CD4-positive, alpha-beta T cell treated with Interleukin-1 beta for 1 hour (primary cell): ENCODE measurements around the gene NRBF2.
A peak's percentile ranks its signal among the peaks of the same experiment; 100 is the strongest.

Source experiments
- DNase-seq, 2 donors: peaks; one replicate each; pipeline ENCODE4 v3.0.0-alpha.2; 2020 to 2022

Gene NRBF2

DNA sequence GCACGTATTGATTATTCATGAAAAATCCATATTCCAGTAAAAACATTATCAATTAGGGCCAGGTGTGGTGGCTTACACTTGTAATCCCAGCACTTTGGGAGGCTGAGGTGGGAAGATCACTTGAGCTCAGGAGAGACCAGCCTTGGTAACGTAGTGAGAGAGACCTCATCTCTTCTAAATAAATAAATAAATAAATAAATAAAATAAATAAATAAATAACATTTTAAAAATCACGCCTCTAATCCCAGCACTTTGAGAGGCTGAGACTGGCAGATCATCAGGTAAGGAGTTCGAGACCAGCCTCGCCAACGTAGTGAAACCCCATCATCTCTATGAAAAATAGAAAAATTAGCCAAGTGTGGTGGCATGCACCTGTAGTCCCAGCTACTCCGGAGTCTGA lies 32.1 kb downstream of the NRBF2 start:
- DNase-seq: no peak

DNA sequence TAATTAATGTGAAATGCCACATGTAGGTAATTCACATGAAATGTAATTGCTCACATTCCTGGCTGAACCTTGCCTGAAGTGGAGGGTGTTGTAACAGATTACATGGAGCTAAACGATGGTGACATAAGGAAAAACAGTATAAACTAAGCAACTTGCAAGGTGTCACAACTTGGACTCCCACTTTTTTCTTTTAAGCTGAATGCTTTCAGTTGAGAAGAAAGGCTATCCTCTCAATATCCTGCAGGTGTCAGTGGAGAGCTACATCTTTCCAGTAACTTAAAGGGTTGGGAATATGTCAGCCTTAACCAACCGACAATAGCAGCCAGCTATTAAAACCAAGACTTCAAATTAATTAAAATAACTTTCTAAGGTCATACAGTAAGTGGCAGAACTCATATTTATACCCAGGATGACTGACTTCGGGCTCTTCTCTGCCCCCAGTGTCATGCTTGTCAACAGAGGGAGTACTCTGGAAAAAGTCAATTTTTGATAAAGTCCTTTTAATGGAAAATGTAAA lies 33.7 kb downstream of the NRBF2 start:
- DNase-seq: peak; percentile 10 to 63

DNA sequence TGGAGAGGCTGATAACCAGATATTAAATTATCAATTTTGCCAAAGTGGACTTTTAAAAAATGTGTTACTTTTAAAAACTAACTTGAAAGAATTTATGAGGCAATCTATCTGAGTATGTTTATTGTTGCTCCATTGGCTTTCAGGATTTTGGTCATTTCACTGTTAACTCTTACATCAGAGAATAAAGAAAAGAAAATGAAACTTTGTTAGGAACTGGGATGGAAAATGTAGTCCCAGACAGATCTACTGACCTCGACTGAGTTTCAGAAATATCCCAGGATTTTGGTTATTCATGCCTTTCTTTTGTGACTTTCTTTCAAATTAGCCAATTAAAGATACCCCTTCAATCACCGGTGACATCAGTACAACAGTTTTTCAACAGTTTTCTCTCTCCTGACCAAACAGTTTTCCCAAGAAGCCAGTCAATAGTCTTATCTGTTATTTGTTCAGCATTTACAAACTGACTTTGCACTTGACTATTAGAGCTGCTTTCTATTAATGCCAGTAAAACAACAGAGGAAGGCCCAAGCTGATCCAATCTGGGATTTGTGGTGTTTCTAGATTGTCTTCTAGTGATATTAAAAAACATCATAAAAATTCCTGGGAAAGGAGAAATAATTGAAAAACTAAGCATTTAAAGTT lies 35.8 kb downstream of the NRBF2 start:
- DNase-seq: no peak

DNA sequence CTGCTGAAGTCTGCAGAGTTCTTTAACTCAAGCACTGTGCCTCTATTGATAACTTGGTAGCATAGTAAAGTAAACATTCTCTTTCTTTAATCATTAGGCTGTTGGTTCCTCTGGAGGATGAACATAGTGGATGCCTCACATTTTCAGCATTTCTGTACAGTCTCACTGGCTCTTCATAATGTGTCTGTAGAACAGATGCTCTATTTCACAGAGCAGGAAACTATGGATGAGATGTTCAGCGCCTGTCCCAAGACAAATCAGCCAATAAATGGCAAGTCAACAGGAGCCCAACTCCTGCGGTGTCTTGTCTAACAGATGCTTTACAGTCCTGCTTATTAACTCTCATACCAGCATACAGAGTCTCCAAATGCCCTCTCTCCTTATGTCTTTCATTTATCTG lies 36.5 kb downstream of the NRBF2 start:
- no peak for DNase-seq

DNA sequence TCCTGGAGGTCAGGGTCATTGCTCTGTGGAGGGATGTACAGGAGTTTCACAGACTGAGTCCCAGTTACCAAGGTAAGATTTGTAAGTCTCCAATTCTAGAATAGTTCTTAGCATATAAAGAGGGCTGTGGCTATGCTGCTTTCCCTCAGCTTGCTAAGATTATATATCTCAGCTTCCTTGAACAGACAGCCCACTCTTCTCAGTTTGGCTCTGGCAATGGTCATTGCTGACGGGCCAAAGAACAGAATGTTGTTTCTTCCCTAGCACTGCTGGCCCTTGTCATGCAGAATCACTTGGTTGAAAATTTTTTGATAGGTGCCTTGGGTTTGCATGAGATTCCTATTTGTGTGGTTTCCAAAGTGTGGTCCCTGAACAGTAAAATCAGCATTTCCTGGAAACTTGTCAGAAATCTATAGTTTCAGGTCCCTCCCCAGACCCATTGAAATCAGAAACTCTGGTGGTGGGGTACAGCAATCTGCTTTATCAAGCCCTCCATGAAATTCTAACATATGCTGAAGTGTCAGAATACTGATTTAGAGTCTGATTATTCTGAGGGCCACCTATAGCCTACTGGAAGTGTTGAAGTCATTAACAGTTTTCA lies 38.2 kb downstream of the NRBF2 start:
- DNase-seq: no peak

DNA sequence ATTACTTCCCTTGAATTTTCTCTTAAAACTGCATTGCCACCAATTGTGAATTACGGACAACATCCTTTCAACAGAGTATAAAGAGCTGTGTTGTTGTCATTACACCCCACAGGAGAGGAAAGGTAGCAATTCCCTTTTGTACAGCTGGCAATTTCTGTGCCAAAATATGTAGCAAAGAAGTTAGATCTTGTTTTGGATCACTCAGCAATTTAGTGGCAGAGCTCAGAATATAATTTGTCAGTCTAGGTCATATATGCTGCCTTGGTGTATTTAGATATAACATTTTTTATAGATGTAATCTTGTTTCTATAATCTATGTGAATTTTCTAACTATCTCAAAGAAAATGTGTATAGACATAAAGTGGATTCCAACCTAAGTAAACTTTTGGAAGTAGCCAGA lies 38.8 kb downstream of the NRBF2 start:
- no peak for DNase-seq

DNA sequence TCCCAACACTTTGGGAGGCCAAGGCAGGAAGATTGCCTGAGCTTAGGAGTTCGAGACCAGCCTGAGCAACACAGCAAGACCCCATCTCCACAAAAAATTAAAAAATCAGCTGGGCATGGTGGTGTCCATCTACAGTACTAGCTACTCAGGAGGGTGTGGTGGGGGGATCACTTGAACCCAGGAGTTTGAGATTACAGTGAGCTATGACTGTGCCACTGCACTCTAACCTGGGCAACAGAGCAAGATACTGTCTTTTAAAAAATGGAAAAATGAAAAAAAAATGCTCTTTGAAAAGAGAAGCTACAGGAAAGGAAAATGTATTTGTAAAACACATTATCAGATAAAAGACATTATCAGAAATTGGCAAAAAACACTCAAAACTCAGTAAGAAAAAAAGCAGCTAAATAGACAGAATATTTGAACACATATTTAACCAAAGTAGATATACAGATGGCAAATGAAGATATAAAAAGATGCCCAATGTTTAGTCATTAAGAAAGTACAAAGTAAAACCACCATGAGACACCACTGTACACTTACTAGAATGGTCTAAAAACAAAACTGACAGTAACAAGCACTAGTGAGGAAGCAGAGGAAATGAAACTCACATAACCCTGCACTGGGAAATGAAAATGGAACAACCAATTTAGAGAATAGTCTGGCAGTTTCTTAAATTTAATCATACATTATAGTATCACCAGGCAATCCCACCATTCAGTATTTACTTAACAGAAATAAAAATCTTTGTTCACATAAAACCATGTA lies 40.5 kb downstream of the NRBF2 start:
- no peak for DNase-seq

DNA sequence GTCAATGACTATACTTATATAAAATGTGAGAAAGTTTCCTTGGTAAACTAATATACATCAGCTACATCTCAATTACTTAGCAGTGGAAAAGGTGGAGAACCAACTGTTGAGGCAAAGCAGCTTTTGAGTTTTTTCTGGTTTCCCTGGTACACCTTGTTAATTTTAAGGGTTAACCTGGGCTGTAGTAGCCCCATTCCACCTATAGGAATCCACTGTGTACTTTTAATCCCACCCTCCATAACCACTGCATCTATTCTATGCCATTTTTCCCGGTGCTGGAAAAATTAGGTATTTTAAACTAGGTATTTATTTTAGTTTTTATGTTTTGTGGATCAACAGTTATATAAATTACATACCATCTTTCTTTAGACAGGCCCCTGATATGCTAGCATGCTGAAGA lies 42.4 kb downstream of the NRBF2 start:
- DNase-seq: no peak

DNA sequence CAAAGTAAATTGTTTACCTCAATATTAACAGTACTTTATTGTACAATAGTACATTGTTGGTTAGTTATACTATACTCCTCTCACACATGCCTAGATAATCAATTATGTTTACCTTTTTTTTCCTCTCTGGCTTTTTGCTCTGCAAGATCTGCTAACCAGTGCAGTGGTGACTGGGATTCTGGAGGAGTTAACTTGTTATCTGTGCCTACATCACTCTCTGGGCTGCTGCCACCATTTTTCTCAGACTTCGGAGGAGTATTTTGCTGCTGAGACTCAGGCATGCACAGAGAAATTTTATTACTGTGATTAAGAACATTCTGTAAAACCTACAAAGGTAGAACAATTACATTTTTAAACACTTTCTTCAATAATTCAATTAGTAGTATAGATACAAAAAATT lies 59.7 kb downstream of the NRBF2 start:
- DNase-seq: no peak

DNA sequence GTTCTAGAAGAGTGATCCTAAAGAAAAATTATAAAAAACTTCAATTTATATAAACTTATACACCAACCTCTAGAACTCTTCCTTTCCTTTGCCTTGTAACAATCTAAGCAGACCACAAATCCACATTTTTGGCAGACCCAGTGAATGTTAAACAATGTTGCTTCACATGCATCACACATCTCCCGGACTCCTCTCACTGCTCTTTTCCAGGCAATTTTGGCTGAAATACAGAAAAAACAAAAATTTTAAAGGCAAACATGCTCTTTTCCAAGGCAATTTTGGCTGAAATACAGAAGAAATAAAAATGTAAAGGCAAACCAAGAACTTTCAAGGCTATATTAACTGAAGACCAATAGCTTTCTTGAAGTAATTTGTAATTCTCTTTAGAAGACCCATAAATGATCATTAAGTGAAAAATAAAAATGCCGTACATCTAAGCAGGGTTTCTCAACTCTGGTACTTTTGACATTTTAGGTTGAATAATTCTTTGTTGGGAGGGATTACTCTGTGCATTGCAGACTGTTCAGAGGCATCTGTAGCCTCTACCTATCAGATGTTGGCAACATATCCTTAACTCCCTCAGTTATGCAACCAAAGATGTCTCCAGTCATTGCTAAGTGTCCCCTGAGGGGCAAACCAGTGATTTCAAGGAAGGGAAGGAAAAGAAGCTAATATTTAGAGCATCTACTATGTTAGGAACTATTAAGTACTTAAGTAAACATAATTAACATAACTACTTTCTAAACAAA lies 64.4 kb downstream of the NRBF2 start:
- DNase-seq: no peak

DNA sequence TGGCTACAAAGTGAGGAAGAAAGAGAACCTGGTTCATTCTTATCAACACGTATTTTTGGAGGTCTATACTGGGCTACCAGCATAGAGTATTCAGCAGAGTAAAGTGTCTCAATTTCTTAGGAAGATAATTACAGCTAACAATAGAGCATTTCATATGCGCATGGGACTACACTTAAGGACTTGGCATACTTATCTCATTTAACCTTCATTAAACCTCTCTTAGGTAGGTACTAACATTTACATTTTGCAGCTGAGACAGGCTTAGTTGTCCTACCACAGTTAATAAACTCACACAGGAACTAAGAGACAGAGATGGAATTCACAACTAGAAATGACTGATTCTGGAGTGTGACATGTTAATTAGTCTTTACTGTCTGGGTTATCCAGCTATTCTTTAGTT lies 66.6 kb downstream of the NRBF2 start:
- no peak for DNase-seq

DNA sequence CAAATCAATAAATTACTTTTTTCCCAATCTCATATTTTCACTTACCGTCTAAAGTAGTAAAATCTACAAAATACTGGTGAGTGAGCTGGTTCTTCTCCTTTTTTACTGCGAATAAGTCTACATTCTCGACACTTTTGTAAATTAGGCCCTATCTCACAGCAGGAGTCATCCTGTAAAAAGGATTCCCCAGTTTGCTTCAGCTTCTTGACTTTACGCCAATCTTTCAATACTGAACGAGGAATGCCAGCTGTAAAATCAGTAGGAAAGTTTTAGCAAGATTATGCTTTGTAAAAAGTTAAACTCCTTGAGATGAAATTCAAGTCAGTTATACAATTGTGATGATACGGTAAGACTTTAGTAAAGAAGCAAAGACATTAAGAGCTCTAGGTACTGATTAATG lies 67.3 kb downstream of the NRBF2 start:
- DNase-seq: no peak

DNA sequence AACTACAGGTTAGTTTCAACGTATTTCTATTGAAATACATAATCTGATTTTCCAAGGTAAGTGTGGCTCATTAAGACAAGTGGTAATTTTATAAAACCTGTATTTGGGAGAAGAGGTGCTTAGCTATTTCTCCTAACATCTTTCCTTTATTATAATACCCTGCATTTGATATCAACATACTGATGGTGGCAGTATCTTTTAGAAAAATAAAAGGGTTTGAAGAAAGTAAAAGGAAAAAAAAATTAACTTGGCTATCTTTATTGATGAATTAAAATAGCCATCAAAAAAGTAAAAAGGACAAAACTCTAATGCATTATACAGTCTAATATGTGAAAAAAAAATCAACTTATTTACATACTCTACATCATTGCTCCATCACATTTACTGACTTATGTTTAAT lies 68.0 kb downstream of the NRBF2 start:
- DNase-seq: no peak
